Vagina (tissue), 2 donors: ENCODE measurements around the gene WDFY1.

Experiments
- POLR2A ChIP-seq, 2 donors: fragments of 450-650 bp; IDR thresholded peaks; one replicate each; pipeline ENCODE4 v1.6.1; 2017; ENCODE audit warnings: antibody characterized with exemption in 2 of 2, mild to moderate bottlenecking in 2 of 2, moderate library complexity in 2 of 2
- POLR2AphosphoS5 ChIP-seq, 2 donors: sonication (generic); formaldehyde crosslinking; IDR thresholded peaks; one replicate each; pipeline ENCODE4 v1.9.0; 2017; ENCODE audit warnings: antibody characterized with exemption in 2 of 2, mild to moderate bottlenecking in 2 of 2, low read depth in 1 of 2; ENCODE audit not compliant: insufficient read depth in 1 of 2
- TF ChIP-seq, protein P1 (sequence below), 3 experiments: fragments of 450-650 bp in 2 of 3; fragments of 200-600 bp in 1 of 3; sonication (generic) in 1 of 3; IDR thresholded peaks; one replicate each; pipeline ENCODE4 v1.5.1; 2017 to 2019; ENCODE audit warnings: antibody characterized with exemption in 3 of 3, mild to moderate bottlenecking in 2 of 3, moderate library complexity in 2 of 3

DNA sequence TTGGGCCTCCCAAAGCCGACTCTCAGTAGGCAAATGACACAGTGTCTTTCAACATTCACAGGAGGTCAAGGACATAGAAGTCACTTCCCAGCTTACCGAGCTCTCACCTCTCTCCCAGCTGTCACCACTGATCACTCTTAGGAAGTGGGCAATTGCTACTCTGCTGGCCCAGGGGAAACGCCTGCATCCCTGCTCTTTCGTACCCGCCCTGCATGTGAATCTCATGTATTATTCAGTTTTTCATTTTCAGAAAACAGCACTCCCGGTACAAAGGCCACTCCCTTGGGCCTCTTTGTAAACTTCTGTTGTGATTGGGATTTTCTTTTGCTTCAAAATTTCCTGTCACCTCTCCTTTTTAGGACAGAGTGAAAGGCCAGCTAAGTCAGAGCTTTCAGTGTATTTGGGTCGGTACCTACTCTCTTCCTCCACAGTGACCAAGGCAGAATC, 27.5 kb upstream of the WDFY1 start:
- TF ChIP-seq, protein P1, sequence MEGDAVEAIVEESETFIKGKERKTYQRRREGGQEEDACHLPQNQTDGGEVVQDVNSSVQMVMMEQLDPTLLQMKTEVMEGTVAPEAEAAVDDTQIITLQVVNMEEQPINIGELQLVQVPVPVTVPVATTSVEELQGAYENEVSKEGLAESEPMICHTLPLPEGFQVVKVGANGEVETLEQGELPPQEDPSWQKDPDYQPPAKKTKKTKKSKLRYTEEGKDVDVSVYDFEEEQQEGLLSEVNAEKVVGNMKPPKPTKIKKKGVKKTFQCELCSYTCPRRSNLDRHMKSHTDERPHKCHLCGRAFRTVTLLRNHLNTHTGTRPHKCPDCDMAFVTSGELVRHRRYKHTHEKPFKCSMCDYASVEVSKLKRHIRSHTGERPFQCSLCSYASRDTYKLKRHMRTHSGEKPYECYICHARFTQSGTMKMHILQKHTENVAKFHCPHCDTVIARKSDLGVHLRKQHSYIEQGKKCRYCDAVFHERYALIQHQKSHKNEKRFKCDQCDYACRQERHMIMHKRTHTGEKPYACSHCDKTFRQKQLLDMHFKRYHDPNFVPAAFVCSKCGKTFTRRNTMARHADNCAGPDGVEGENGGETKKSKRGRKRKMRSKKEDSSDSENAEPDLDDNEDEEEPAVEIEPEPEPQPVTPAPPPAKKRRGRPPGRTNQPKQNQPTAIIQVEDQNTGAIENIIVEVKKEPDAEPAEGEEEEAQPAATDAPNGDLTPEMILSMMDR (IDR thresholded peaks at IDR 0.05) = no peak
- no peak for TF ChIP-seq POLR2AphosphoS5 (IDR thresholded peaks at IDR 0.05; ENCODE audit: insufficient read depth in 1 of 2, low read depth in 1 of 2)
- no peak for TF ChIP-seq POLR2A (IDR thresholded peaks at IDR 0.05)
